BLaER1 treated with 17β-estradiol and CSF1 and Interleukin-3, amounts not matched to agents 10 nM and 100 nM (cell line): ENCODE measurements around the gene BGN.

Source experiments
- H3K27ac ChIP-seq, 11 experiments: shearing (Covaris generic); formaldehyde crosslinking; 2 replicates each; pipeline ENCODE4 v1.8.1; 2022
- H3K27me3 ChIP-seq, 11 experiments: shearing (Covaris generic); formaldehyde crosslinking; 2 replicates each; pipeline ENCODE4 v1.8.1; 2022
- H3K36me3 ChIP-seq, 11 experiments: shearing (Covaris generic); formaldehyde crosslinking; 2 replicates each; pipeline ENCODE4 v1.8.1; 2022
- H3K4me1 ChIP-seq, 10 experiments: shearing (Covaris generic); formaldehyde crosslinking; 2 replicates each; pipeline ENCODE4 v1.8.1; 2022
- H3K4me2 ChIP-seq, 11 experiments: shearing (Covaris generic); formaldehyde crosslinking; 2 replicates each; pipeline ENCODE4 v1.8.1; 2022
- H3K4me3 ChIP-seq, 10 experiments: shearing (Covaris generic); formaldehyde crosslinking; 2 replicates each; pipeline ENCODE4 v1.8.1; 2022
- H3K9ac ChIP-seq, 11 experiments: shearing (Covaris generic); formaldehyde crosslinking; 2 replicates each; pipeline ENCODE4 v1.8.1; 2022
- H3K9me3 ChIP-seq, 11 experiments: shearing (Covaris generic); formaldehyde crosslinking; replicated peaks in 1 of 11; 2 replicates each; pipeline ENCODE4 v1.8.1; 2022
- H4K20me1 ChIP-seq, 11 experiments: shearing (Covaris generic); formaldehyde crosslinking; 2 replicates each; pipeline ENCODE4 v1.8.1; 2022
- Cebpa-rat ChIP-seq, 11 experiments: shearing (Covaris generic); IDR thresholded peaks; 2 replicates each; pipeline ENCODE4 v1.8.1; 2022

The BGN gene

GRCh38 chrX:153498453-153498852, 3.7 kb downstream of the BGN start:
- H3K4me3 ChIP-seq = no peak overlapping the region
- H3K9ac ChIP-seq = no peak overlapping the region
- H3K27me3 ChIP-seq = peaks cover 0 to 46% (median 19%) of the 10 kb centered on the region in 11 experiments; a peak in 15 of 22 replicates
- H3K9me3 ChIP-seq = peaks cover 0 to 23% (median 11%) of the 10 kb centered on the region in 11 experiments; a peak in 8 of 22 replicates
- no peaks in the 10 kb centered on the region for H3K36me3 ChIP-seq
- peak overlapping the region in 4 of 11 experiments; percentile 7 to 18 (median 16); a peak in 4 of 22 replicates for H3K4me2 ChIP-seq
- H3K27ac ChIP-seq = no peak overlapping the region
- H3K4me1 ChIP-seq = peaks cover 9 to 50% (median 29%) of the 10 kb centered on the region in 10 experiments
- H4K20me1 ChIP-seq = peaks cover 0 to 36% (median 0%) of the 10 kb centered on the region in 11 experiments; a peak in 5 of 22 replicates
- TF ChIP-seq Cebpa-rat (IDR thresholded peaks at IDR 0.05) = no peak

GRCh38 chrX:153499341-153499740, 4.6 kb downstream of the BGN start:
- TF ChIP-seq Cebpa-rat (IDR thresholded peaks at IDR 0.05) = no peak

GRCh38 chrX:153499876-153500275, 5.1 kb downstream of the BGN start:
- peaks cover 0 to 30% (median 11%) of the 10 kb centered on the region in 11 experiments; a peak in 8 of 22 replicates for H3K9me3 ChIP-seq
- peaks cover 0 to 37% (median 13%) of the 10 kb centered on the region in 11 experiments; a peak in 10 of 22 replicates for H3K27me3 ChIP-seq
- H4K20me1 ChIP-seq = peaks cover 0 to 29% (median 0%) of the 10 kb centered on the region in 11 experiments; a peak in 4 of 22 replicates
- no peak overlapping the region for H3K27ac ChIP-seq
- H3K36me3 ChIP-seq = no peaks in the 10 kb centered on the region
- H3K9ac ChIP-seq = no peak overlapping the region
- H3K4me1 ChIP-seq = peaks cover 0 to 49% (median 17%) of the 10 kb centered on the region in 10 experiments; a peak in 15 of 20 replicates
- H3K4me3 ChIP-seq = no peak overlapping the region
- H3K4me2 ChIP-seq = no peak overlapping the region
- no peak for TF ChIP-seq Cebpa-rat (IDR thresholded peaks at IDR 0.05)

More at GRCh38 chrX:153499341-153499740, 4.6 kb downstream of the BGN start:
- peaks cover 0 to 29% (median 0%) of the 10 kb centered on the region in 11 experiments; a peak in 4 of 22 replicates for H4K20me1 ChIP-seq
- H3K4me1 ChIP-seq = peaks cover 1 to 47% (median 20%) of the 10 kb centered on the region in 10 experiments
- no peak overlapping the region for H3K9ac ChIP-seq
- H3K9me3 ChIP-seq = peaks cover 0 to 26% (median 11%) of the 10 kb centered on the region in 11 experiments; a peak in 8 of 22 replicates
- H3K27me3 ChIP-seq = peaks cover 0 to 37% (median 13%) of the 10 kb centered on the region in 11 experiments; a peak in 11 of 22 replicates
- H3K4me3 ChIP-seq = no peak overlapping the region
- no peaks in the 10 kb centered on the region for H3K36me3 ChIP-seq
- 0 out of 22 replicates have a peak overlapping the region, but pooled peaks of 1 of the 11 experiments have one; percentile 15 for H3K4me2 ChIP-seq
- no peak overlapping the region for H3K27ac ChIP-seq

- H3K4me3 ChIP-seq = no peak overlapping the region
- peaks cover 0 to 40% (median 8%) of the 10 kb centered on the region in 10 experiments; a peak in 12 of 20 replicates for H3K4me1 ChIP-seq
- H4K20me1 ChIP-seq = peaks cover 0 to 26% (median 0%) of the 10 kb centered on the region in 11 experiments; a peak in 4 of 22 replicates
- H3K36me3 ChIP-seq = no peaks in the 10 kb centered on the region
- peaks cover 0 to 33% (median 13%) of the 10 kb centered on the region in 11 experiments; a peak in 9 of 22 replicates for H3K27me3 ChIP-seq
- TF ChIP-seq Cebpa-rat (IDR thresholded peaks at IDR 0.05) = no peak
- H3K27ac ChIP-seq = no peak overlapping the region
- H3K4me2 ChIP-seq = no peak overlapping the region
- H3K9ac ChIP-seq = no peak overlapping the region
- peaks cover 0 to 30% (median 11%) of the 10 kb centered on the region in 11 experiments; a peak in 8 of 22 replicates for H3K9me3 ChIP-seq
These were observed 6.0 kb downstream of the BGN start for GRCh38 chrX:153500676-153501280.

GRCh38 chrX:153501530-153501929, 6.8 kb downstream of the BGN start:
- Histone ChIP-seq H4K20me1 (peaks cover 0 to 25% (median 0%) of the 10 kb centered on the region in 11 experiments; a peak in 4 of 22 replicates), H3K27ac (no peak overlapping the region), H3K4me2 (no peak overlapping the region), H3K27me3 (peaks cover 0 to 33% (median 11%) of the 10 kb centered on the region in 11 experiments; a peak in 10 of 22 replicates), H3K4me3 (no peak overlapping the region), H3K4me1 (peaks cover 0 to 36% (median 3%) of the 10 kb centered on the region in 10 experiments; a peak in 11 of 20 replicates), H3K9me3 (peaks cover 0 to 30% (median 11%) of the 10 kb centered on the region in 11 experiments; a peak in 8 of 22 replicates), H3K36me3 (no peaks in the 10 kb centered on the region), H3K9ac (no peak overlapping the region)
- TF ChIP-seq Cebpa-rat (IDR thresholded peaks at IDR 0.05) = no peak

GRCh38 chrX:153502131-153502530, 7.4 kb downstream of the BGN start:
- Histone ChIP-seq H3K4me3 (no peak overlapping the region), H3K9me3 (peaks cover 0 to 30% (median 11%) of the 10 kb centered on the region in 11 experiments; a peak in 8 of 22 replicates), H3K4me1 (peaks cover 0 to 40% (median 4%) of the 10 kb centered on the region in 10 experiments; a peak in 12 of 20 replicates), H3K27ac (no peak overlapping the region), H3K4me2 (no peak overlapping the region), H3K9ac (no peak overlapping the region), H4K20me1 (peaks cover 0 to 28% (median 0%) of the 10 kb centered on the region in 11 experiments; a peak in 6 of 22 replicates), H3K27me3 (peaks cover 0 to 39% (median 11%) of the 10 kb centered on the region in 11 experiments; a peak in 10 of 22 replicates), H3K36me3 (no peaks in the 10 kb centered on the region)
- no peak for TF ChIP-seq Cebpa-rat (IDR thresholded peaks at IDR 0.05)

GRCh38 chrX:153502796-153503195, 8.0 kb downstream of the BGN start:
- no peak overlapping the region for H3K4me3 ChIP-seq
- H3K9me3 ChIP-seq = peaks cover 0 to 30% (median 11%) of the 10 kb centered on the region in 11 experiments; a peak in 8 of 22 replicates
- H4K20me1 ChIP-seq = peaks cover 0 to 29% (median 0%) of the 10 kb centered on the region in 11 experiments; a peak in 7 of 22 replicates
- no peak overlapping the region for H3K27ac ChIP-seq
- H3K27me3 ChIP-seq = peaks cover 0 to 38% (median 11%) of the 10 kb centered on the region in 11 experiments; a peak in 10 of 22 replicates
- no peaks in the 10 kb centered on the region for H3K36me3 ChIP-seq
- H3K4me1 ChIP-seq = peaks cover 0 to 40% (median 8%) of the 10 kb centered on the region in 10 experiments; a peak in 16 of 20 replicates
- no peak overlapping the region for H3K9ac ChIP-seq
- H3K4me2 ChIP-seq = no peak overlapping the region
- TF ChIP-seq Cebpa-rat (IDR thresholded peaks at IDR 0.05) = no peak

- peaks cover 0 to 31% (median 11%) of the 10 kb centered on the region in 11 experiments; a peak in 8 of 22 replicates for H3K9me3 ChIP-seq
- TF ChIP-seq Cebpa-rat (IDR thresholded peaks at IDR 0.05) = no peak
- H3K4me1 ChIP-seq = peaks cover 0 to 47% (median 25%) of the 10 kb centered on the region in 10 experiments; a peak in 16 of 20 replicates
- H3K4me3 ChIP-seq = no peak overlapping the region
- H3K36me3 ChIP-seq = no peaks in the 10 kb centered on the region
- H3K27me3 ChIP-seq = peaks cover 0 to 37% (median 5%) of the 10 kb centered on the region in 11 experiments; a peak in 10 of 22 replicates
- H4K20me1 ChIP-seq = peaks cover 0 to 24% (median 0%) of the 10 kb centered on the region in 11 experiments; a peak in 7 of 22 replicates
- H3K27ac ChIP-seq = no peak overlapping the region
- 0 out of 22 replicates have a peak overlapping the region, but pooled peaks of 2 of the 11 experiments have one; percentile 14 to 18 for H3K4me2 ChIP-seq
- no peak overlapping the region for H3K9ac ChIP-seq
These were observed 9.8 kb downstream of the BGN start for GRCh38 chrX:153504445-153505016.
